IMR-90 (cell line): ENCODE data around the gene NIPBL.

Source experiments
- BHLHE40 ChIP-seq: fragments of 150-350 bp; IDR thresholded peaks from 2 replicates; pipeline ENCODE4 v1.6.1; 2016; ENCODE audit warnings: mild to moderate bottlenecking, low read depth, low read length
- CEBPB ChIP-seq: IDR thresholded peaks from 2 replicates; pipeline ENCODE4 v1.6.1; 2012; ENCODE audit warnings: low read depth, low read length, improper control_type of control experiment
- CHD1 ChIP-seq: IDR thresholded peaks from 2 replicates; pipeline ENCODE4 v1.6.1; 2012; ENCODE audit warnings: low read depth, low read length, improper control_type of control experiment
- MAFK ChIP-seq: IDR thresholded peaks from 2 replicates; pipeline ENCODE4 v1.6.1; 2012; ENCODE audit warnings: low read depth, low read length, improper control_type of control experiment
- MAZ ChIP-seq: IDR thresholded peaks from 2 replicates; pipeline ENCODE4 v1.6.1; 2012; ENCODE audit warnings: low read depth, mild to moderate bottlenecking, low read length, improper control_type of control experiment, moderate library complexity, borderline replicate concordance
- MXI1 ChIP-seq: IDR thresholded peaks from 2 replicates; pipeline ENCODE4 v1.6.1; 2012; ENCODE audit warnings: low read depth, mild to moderate bottlenecking, low read length, moderate library complexity, borderline replicate concordance
- NFE2L2 ChIP-seq: fragments of 150-350 bp; IDR thresholded peaks from 2 replicates; pipeline ENCODE4 v1.6.1; 2016; ENCODE audit warnings: low read depth, mild to moderate bottlenecking, low read length
- POLR2A ChIP-seq: IDR thresholded peaks from 2 replicates; pipeline ENCODE4 v1.6.1; 2012; ENCODE audit warnings: mild to moderate bottlenecking, low read depth, low read length
- RAD21 ChIP-seq: IDR thresholded peaks from 2 replicates; pipeline ENCODE4 v1.6.1; 2012; ENCODE audit warnings: low read length, improper control_type of control experiment
- RFX5 ChIP-seq: IDR thresholded peaks from 2 replicates; pipeline ENCODE4 v1.8.0; 2012; ENCODE audit warnings: low read depth, mild to moderate bottlenecking, low read length, moderate library complexity
- SMC3 ChIP-seq: fragments of 150-350 bp; IDR thresholded peaks from 2 replicates; pipeline ENCODE4 v1.6.1; 2016; ENCODE audit warnings: low read depth, mild to moderate bottlenecking, antibody characterized with exemption, low read length, moderate library complexity
- TF ChIP-seq, protein P1 (sequence below): conservative IDR thresholded peaks from 2 replicates; pipeline ENCODE4 v1.5.1; 2012; ENCODE audit warnings: mild to moderate bottlenecking, low read depth, low read length, improper control_type of control experiment
- TF ChIP-seq, protein P2 (sequence below): fragments of 150-350 bp; IDR thresholded peaks from 2 replicates; pipeline ENCODE4 v1.6.1; 2017; ENCODE audit warnings: mild to moderate bottlenecking, antibody characterized with exemption, low read length, low read depth
- TF ChIP-seq, protein P3 (sequence below): fragments of 150-350 bp; IDR thresholded peaks from 2 replicates; pipeline ENCODE4 v1.6.1; 2016; ENCODE audit warnings: low read depth, mild to moderate bottlenecking, low read length, moderate library complexity, borderline replicate concordance

DNA sequence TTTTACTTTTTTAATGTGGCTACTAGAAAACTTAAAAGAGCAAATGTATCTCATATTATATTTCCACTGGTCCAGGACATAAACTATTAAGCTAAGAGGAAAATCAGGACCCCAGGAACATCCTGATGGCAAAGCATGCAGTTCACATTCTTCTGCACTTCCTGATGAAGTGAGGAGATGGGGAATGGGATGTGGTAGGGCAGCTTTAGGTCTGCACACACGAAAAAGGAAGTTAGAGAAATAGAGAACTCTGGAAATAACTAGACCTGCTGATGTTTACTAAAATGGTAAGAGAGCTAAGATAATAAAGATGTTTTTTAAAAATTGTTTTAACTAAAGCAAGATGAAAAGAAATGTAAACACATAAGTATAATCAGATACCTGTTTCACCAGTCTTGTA, 39.7 kb upstream of the NIPBL start:
- TF ChIP-seq SMC3 (no peak), BHLHE40 (no peak), MAZ (no peak), CEBPB (no peak), MXI1 (no peak), POLR2A (no peak), RFX5 (no peak), NFE2L2 (no peak), RAD21 (no peak), MAFK (no peak), CHD1 (no peak)
- TF ChIP-seq, protein P1, sequence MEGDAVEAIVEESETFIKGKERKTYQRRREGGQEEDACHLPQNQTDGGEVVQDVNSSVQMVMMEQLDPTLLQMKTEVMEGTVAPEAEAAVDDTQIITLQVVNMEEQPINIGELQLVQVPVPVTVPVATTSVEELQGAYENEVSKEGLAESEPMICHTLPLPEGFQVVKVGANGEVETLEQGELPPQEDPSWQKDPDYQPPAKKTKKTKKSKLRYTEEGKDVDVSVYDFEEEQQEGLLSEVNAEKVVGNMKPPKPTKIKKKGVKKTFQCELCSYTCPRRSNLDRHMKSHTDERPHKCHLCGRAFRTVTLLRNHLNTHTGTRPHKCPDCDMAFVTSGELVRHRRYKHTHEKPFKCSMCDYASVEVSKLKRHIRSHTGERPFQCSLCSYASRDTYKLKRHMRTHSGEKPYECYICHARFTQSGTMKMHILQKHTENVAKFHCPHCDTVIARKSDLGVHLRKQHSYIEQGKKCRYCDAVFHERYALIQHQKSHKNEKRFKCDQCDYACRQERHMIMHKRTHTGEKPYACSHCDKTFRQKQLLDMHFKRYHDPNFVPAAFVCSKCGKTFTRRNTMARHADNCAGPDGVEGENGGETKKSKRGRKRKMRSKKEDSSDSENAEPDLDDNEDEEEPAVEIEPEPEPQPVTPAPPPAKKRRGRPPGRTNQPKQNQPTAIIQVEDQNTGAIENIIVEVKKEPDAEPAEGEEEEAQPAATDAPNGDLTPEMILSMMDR = no peak
- TF ChIP-seq, protein P2, sequence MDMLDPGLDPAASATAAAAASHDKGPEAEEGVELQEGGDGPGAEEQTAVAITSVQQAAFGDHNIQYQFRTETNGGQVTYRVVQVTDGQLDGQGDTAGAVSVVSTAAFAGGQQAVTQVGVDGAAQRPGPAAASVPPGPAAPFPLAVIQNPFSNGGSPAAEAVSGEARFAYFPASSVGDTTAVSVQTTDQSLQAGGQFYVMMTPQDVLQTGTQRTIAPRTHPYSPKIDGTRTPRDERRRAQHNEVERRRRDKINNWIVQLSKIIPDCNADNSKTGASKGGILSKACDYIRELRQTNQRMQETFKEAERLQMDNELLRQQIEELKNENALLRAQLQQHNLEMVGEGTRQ = no peak
- TF ChIP-seq, protein P3, sequence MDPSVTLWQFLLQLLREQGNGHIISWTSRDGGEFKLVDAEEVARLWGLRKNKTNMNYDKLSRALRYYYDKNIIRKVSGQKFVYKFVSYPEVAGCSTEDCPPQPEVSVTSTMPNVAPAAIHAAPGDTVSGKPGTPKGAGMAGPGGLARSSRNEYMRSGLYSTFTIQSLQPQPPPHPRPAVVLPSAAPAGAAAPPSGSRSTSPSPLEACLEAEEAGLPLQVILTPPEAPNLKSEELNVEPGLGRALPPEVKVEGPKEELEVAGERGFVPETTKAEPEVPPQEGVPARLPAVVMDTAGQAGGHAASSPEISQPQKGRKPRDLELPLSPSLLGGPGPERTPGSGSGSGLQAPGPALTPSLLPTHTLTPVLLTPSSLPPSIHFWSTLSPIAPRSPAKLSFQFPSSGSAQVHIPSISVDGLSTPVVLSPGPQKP = no peak
